NCI-H2107 treated with DMSO at 0.1 percent for 48 hours (cell line): Measurements from ENCODE around the gene PDE5A.
"Not testable (repeated sequence)": the region's sequence is repeated elsewhere in the genome, so short reads cannot be mapped to it uniquely, and the experiment has no call there.

Experiments used
- DNase-seq: peaks from one replicate; lab custom pipeline; 2025; ENCODE audit not compliant: unreplicated experiment; lab: John Stamatoyannopoulos, UW

Gene PDE5A

GRCh38 chr4:119477412-119478053 lies 151.1 kb downstream of the PDE5A start:
- no peak for DNase-seq

DNA sequence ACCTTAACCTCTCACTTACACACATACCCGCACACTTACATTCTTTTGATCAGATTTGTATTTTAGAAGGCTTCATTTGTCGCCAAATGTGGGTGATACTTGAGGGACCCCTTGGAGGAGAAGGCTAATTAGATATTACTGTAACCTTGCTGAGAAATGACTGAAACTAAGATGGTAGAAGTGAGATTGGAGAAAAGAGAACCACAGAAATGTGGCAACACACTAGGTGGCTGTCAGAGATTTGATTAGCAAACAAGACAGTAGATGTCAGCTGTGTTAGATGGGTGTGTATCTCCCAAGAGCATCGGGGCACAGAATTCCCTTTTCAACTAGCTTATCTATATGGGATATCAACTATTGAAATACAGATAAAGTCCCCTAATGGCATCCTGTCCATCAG lies 157.3 kb downstream of the PDE5A start:
- no peak for DNase-seq

DNA sequence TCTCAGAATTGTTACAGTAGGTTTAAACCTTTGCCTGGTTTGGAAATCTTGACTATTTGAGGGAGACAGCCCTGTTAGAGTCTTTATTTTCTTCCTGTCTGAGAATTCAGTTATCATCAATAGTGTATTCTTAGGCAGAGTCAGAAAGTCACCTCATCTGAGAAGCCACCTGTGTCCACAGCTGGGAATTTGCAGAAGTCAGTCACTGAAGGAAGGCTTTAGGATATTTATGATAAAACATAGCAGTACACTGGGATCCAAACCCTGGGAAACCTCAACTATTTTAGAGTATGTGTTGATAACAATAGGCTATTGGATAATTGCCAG lies 157.9 kb downstream of the PDE5A start:
- DNase-seq = not testable (repeated sequence)

DNA sequence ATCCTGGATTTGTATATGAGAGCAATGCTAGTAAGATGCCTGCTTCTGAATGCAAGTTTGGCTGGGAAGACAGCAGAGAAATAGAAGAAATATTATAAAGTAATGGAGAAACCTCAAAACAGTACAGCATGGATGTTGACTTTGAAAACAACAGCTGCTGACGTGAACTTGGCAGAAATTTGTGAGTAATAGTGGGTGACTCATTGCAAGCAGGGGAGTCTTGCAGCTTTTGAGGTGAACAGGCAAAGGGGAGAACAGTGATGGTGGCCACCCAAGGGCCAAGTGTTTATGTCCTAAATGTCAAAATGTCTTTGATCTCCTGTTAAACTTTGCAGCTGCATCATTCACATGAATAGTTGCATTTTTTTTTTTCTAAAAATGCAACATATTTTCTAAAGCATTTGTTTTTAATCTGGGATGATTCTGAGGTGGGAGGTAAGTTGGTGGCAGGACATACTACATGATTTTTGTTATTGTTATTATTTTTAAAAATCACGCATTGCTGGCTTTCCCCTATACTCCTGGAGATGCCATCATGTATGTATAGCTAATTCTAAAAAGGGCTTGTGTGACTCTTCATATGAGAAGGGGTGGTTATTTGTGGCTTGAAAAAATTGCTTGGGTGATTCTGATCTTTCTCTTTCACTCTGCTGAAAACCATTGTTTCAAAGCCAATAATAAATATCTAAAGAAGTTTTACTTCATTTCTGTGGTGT lies 158.4 kb downstream of the PDE5A start:
- not testable (repeated sequence) for DNase-seq

DNA sequence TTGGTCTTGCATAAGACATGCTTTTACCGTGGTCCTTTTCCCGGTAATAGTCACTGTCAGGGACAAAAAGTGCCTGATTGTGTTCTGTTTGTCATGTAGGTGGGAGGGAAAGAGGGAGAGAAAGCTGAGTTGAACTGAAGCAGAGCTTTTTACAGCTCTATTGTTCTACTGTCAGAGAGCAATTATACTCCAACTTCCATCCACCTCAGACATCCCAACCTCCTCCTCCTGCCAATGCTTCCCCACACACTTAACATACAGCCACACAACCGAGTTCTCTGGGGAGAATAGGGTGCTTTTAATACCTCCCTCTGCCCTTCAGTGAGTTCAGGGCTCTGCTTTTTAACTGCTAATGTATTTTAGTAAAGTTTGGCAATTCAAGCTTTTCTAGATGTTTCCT lies 159.6 kb downstream of the PDE5A start:
- not testable (repeated sequence) for DNase-seq

DNA sequence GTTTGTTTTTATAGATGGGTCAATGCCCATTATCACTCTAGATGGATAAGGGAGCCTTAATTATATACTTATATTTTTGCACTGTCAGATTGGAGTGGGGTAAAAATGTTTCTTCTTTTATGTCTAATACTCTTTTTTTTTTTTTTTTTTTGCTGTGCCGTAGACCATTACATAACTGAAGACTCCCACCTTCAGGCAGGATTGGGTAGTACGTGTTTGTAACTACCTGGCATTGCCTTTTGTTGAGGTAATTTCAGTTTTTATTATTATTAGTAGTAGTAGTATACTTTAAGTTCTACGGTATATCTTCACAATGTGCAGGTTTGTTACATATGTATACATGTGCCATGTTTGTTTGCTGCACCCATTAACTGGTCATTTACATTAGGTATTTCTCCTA lies 165.9 kb downstream of the PDE5A start:
- DNase-seq = not testable (repeated sequence)

GRCh38 chr4:119455734-119456133 lies 172.9 kb downstream of the PDE5A start:
- DNase-seq = not testable (repeated sequence)

DNA sequence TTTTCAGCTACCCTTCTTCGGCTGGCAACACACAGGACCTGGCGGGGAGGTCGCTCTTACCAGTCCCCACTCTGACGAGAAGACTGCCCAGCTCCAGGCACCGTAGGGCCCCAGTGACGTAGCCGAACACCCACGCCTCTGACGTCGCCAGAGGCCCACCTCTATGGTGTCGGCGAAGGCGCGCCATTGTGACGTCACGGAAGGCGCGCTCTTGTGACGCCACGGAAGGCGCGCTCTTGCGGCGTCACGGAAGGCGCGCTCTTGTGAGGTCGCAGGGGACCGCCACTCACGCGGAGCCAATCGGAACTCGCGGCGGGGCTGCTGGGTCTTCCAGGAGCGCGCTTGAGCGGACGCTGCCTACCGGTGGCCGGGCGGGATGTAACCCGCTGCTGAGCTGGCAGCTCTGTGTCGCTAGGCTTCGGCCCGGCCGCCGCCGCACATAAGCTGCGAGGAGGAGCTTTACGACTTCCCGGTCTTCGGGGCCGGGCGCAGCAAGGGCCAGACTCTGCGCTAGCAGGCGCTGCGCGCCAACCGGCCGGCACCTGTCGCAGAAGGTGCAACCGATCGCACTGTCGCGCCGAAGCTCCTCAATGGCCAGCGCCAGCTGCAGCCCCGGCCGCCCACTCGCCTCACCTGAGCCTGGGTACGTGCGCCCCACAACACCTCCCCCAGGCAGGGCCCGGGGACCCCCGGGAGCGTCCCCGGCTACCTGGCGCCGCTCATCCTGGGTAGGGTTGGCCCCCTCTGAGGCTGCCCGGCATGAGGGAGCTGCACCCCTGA lies 173.9 kb downstream of the PDE5A start:
- DNase-seq = peak; percentile 36

GRCh38 chr4:119454151-119454490 lies 174.5 kb downstream of the PDE5A start:
- DNase-seq = not testable (repeated sequence)

- DNase-seq = not testable (repeated sequence)
These were observed 175.3 kb downstream of the PDE5A start for GRCh38 chr4:119453286-119453685.

DNA sequence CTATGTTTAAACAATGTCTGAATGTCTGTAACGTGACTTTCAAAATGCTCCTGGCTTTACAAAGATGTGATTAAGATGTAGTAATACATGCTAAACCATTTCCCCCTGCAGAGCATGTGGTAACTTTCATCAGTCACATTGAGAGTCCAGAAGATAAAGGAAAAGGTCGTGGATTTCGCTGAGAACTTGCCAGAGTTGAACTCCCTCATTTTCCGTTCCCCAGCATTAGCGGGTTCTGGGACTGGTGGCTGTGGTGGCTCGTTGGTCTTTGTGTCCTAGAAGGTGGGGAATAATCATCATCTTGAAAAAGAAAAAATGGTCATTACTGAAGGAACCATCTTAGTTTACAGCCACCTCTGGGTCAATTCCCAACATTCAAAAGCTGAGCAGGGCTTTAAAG lies 178.8 kb downstream of the PDE5A start:
- not testable (repeated sequence) for DNase-seq
